GM10847 (cell line): ENCODE measurements around the gene DNAH14.

Experiments
- POLR2A ChIP-seq: IDR thresholded peaks from 2 replicates; pipeline ENCODE4 v1.6.1; 2011; ENCODE audit not compliant: insufficient read length; ENCODE audit errors: extremely low read depth

The DNAH14 gene

DNA sequence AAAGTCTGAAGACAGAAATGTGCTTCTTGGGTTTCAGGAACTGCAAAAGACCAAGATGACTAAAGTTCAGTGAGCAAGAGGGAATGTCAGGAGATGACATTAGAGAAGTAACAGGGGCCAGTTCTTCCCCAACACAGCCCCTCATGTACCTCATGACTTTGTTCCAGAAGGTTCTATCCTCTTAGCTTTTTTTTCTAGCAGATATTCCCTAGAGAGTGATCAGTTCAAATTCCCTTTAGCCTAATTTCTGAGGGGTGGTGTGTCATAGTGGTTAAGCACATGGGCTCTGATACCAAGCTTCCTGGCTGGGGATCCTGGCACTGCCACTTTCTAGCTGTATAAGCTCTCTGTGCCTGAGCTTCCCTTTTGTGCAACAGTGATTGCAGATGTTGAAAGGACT, 390.4 kb downstream of the DNAH14 start:
- TF ChIP-seq POLR2A, result no peak

DNA sequence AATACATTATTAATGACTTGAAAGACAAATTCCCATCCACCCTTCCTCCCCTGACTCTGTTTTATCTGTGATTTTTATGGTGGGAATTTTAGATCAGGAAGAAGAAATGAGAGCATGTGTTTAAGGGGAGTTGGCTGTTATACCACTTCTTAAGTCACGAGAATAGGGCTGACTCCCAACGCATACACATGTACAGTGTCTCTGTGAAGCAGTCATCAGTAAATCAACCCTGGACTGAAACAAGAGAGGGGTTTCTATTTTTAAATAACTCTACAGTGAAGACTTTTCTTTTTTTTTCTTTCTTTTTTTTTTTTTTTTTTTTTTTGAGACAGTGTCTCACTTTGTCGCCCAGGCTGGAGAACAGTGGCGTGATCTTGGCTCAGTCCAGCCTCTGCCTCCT, 392.3 kb downstream of the DNAH14 start:
- TF ChIP-seq POLR2A, result no peak

GRCh38 chr1:225329041-225329440, 399.6 kb downstream of the DNAH14 start:
- no peak for TF ChIP-seq POLR2A

DNA sequence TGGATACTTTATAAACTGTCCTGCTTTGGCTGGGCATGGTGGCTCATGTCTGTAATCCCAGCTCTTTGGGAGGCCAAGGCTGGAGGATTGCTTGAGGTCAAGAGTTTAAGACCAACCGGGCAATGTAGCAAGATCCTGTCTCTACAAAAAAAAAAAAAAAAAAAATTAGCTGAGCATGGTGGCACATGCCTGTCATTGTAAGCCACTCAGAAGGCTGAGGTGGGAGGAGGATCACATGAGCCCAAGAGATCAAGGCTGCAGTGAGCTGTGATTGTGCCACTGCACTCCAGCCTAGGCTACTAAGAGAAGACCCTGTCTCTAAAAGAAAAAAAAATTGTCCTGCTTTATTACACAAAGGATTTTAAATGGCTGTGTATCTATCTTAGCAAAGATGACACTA, 403.2 kb downstream of the DNAH14 start:
- TF ChIP-seq POLR2A, result no peak

DNA sequence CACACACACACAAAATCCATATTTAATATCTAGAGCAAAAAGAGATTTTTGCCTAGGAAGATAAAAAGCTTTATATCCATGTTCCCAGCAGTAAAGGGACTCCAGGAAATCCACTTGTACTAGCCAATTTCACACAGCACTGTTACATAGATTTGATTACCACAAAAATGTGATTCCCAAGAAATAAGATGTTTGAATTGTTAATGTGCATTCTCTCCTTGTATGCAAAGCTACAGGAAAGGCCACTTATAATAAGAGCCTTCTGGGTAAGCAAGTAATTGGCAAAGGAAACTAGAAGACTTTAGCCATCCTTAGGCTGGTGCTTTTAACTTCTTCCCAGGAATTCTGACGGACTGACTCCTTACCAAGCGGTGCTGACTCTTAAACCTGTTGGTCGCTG, 409.1 kb downstream of the DNAH14 start:
- TF ChIP-seq POLR2A, result no peak

DNA sequence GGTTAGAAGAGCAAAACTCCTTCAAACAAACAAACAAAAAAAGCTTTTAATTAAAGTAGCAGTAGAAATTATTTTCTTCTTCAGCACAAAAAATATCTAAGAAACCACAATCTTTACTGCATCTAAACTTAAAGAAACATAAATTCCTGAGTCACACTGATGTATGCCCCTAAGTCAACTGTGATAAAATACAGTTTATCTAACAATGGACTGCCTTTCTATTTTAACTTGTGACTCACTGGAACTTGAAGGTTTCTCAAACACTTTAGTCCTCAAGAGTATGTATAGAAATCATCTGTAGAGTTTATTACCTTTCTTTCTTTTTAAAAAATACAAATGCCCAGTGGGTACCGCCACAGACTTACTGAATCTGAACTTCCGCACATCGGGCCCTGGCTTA, 412.2 kb downstream of the DNAH14 start:
- TF ChIP-seq POLR2A, result no peak

GRCh38 chr1:225342695-225343094, 413.2 kb downstream of the DNAH14 start:
- no peak for TF ChIP-seq POLR2A

DNA sequence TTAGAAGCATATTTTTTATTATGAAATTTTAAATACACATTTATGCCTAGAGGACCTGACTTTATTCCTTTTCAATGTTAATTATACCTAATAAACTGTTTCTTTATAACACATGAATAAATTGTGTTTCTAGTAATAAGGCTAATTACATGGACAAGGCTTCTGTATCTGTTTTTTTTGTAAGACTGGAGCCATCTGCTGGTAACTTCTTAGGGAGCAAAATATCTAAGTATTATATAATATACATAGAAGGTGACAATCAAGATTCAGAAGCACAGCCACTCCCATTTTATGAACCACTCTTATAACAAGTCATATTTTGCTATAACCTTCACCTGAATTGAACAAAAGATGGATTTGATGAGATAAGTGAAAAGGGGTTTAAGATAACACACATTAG, 414.1 kb downstream of the DNAH14 start:
- no peak for TF ChIP-seq POLR2A

GRCh38 chr1:225347123-225347683, 417.7 kb downstream of the DNAH14 start:
- no peak for TF ChIP-seq POLR2A

- TF ChIP-seq POLR2A, result no peak
These were observed 418.9 kb downstream of the DNAH14 start for GRCh38 chr1:225348400-225348799.

DNA sequence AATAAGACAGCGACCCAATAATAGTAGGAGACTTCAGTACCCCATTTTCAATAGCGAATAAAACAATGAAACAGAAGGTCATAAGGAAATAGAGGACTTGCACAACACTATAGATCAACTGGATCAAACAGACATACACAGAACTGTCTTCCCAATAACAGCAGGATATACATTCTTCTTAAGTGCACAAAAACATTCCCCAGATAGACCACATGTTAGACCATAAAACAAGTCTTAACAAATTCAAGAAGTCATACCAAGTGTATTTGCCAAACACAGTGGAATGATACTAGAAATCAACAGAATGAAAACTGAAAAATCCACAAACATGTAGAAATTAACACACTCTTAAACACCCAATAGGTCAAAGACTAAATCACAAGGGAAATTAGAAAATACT, 420.4 kb downstream of the DNAH14 start:
- TF ChIP-seq POLR2A, result no peak

DNA sequence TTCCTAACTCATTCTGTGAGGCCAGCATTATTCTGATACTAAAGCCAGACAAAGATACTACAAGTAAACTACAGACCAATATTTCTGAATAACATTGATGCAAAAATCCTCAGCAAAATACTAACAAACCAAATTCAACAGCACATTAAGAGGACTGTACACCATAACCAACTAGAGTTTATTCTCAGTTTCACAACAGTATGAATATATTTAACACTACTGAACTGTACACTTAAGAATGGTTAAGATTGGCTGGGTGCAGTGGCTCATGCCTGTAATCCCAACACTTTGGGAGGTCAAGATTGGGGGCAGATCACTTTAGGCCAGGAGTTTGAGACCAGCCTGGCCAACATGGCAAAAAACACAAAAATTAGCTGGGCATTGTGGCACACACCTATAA, 421.4 kb downstream of the DNAH14 start:
- no peak for TF ChIP-seq POLR2A

- TF ChIP-seq POLR2A, result no peak
These were observed 425.4 kb downstream of the DNAH14 start for GRCh38 chr1:225354906-225355305.

DNA sequence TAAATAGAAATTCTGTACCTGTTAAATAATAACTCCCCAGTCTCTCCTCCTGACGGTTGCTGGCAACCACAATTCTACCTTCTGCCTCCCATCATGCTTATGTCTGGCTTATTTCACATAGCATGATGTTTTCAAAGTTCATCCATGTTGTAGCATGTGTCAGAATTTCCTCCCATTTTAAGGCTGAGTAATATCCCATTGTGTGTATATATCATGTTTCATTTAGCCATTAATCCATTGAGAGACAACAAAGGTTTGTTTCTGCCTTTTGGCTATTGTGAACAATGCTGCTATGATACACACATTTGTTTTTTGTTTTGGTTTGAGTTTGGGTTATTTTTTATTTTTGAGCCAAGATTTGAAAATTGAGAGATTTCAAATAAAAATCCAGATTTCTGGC, 426.4 kb downstream of the DNAH14 start:
- no peak for TF ChIP-seq POLR2A

DNA sequence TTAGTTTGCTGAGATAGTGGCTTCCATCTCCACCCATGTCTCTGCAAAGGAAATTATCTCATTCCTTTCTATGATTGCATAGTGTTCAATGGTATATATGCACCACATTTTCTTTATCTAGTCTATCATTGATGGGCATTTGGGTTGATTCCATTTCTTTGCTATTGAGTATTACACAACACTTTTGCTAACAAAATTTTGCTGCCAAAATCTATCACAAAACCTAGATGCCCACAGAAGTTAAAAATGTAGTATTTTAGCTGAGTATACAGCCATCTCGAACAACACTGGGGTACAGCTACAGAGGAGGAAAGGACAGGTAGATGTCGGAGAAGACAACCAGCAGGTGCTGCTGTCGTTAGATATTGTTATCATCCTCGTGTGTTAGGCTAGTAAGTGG, 430.6 kb downstream of the DNAH14 start:
- TF ChIP-seq POLR2A, result no peak

GRCh38 chr1:225361176-225361575, 431.7 kb downstream of the DNAH14 start:
- TF ChIP-seq POLR2A, result no peak

- TF ChIP-seq POLR2A, result no peak
These were observed 433.3 kb downstream of the DNAH14 start for GRCh38 chr1:225362805-225363204.

GRCh38 chr1:225364439-225364838, 435.0 kb downstream of the DNAH14 start:
- TF ChIP-seq POLR2A, result no peak

DNA sequence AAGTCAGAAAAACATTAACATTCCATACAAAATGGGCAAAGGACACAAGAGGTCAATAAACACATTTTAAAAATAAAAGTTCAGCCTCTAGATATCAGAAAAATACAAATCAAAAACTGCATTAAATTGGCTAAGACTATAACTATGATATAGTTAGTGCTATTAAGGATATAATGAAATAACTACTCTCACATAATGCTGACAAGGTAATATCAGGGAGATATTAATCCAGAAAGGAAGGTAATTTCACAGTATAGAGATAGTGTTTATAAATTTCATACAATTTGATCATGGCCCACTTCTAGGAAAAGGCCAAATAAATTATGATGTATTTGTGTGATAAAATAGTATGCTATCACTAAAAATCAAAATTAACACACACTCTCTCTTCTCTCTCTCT, 436.5 kb downstream of the DNAH14 start:
- TF ChIP-seq POLR2A, result no peak

GRCh38 chr1:225366552-225366951, 437.1 kb downstream of the DNAH14 start:
- no peak for TF ChIP-seq POLR2A
